Measurements from ENCODE around the gene GLB1L3. TPM values are rescaled to one million over a fixed set of nuclear protein-coding genes. Genes with fewer than 3 reads are reported as not detected.

The GLB1L3 gene
- total RNA-seq, 4 donors from 2014 or later, result not detected

GRCh38 chr11:134331354-134332188 lies 55.4 kb downstream of the GLB1L3 start, which contains the start of gene GLB1L2:
TSS of gene GLB1L2 (plus strand) at chr11:134331988. CDS start at chr11:134332062, 74 bp downstream.
- H3K4me1 ChIP-seq, result peaks cover 0 to 13% of the 10 kb centered on the region in 2 donors
- no peak within 1 kb of the TSS for H3K27ac ChIP-seq
- TF ChIP-seq, protein P1, sequence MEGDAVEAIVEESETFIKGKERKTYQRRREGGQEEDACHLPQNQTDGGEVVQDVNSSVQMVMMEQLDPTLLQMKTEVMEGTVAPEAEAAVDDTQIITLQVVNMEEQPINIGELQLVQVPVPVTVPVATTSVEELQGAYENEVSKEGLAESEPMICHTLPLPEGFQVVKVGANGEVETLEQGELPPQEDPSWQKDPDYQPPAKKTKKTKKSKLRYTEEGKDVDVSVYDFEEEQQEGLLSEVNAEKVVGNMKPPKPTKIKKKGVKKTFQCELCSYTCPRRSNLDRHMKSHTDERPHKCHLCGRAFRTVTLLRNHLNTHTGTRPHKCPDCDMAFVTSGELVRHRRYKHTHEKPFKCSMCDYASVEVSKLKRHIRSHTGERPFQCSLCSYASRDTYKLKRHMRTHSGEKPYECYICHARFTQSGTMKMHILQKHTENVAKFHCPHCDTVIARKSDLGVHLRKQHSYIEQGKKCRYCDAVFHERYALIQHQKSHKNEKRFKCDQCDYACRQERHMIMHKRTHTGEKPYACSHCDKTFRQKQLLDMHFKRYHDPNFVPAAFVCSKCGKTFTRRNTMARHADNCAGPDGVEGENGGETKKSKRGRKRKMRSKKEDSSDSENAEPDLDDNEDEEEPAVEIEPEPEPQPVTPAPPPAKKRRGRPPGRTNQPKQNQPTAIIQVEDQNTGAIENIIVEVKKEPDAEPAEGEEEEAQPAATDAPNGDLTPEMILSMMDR (IDR thresholded peaks at IDR 0.05 in 4 of 5, conservative IDR thresholded peaks at IDR 0.05 in 1 of 5), result no peak
- no peak for TF ChIP-seq POLR2A (IDR thresholded peaks at IDR 0.05)
- no peaks in the 10 kb centered on the region for H3K9me3 ChIP-seq
- peak within 1 kb of the TSS; percentile 58 to 71 (median 68) for H3K4me3 ChIP-seq
- peaks cover 0 to 6% (median 2%) of the 10 kb centered on the region in 3 donors for H3K27me3 ChIP-seq
- no peaks in the 10 kb centered on the region for H3K36me3 ChIP-seq
- intact Hi-C loops (cut with DNase I; ENCODE audit: low total_unique reads) (loop anchor here (1.0 to 10.0 kb wide), 3 partner anchors 78 to 297 kb away; partner anchors contain the start of genes ACAD8, NCAPD3, THYN1 and VPS26B), in situ Hi-C loops (cut with MboI; ENCODE audit: low sequenced_read_pairs in 4 of 4) (no loop called here)
- DNase-seq, result peak; percentile 43 to 68
- ATAC-seq, result peak; percentile 87 to 89

DNA sequence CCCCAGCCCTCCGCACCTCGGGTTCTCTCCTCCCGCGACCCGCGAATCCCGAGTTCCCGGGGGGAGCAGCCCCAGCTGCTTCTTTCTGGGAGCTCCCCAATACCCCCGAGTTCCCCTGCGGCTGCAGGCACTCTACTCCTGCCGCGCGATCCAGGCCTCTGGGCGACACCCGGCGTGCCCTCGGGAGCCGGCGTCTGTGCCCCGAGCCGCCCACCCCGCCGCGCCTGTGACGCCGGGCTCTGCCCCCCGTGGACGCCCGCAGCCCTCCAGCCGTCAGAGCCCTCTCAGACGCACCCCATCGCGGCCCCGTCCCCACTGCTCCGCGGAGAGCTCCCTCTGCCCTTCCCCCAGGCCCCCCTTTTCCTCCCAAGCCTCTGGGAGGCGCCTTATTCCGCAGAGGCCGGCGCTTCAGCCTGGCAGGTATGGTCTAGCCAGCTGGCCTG lies 56.0 kb downstream of the GLB1L3 start:
- Histone ChIP-seq H3K27ac (no peak overlapping the region), H3K36me3 (no peaks in the 10 kb centered on the region), H3K9me3 (no peaks in the 10 kb centered on the region), H3K27me3 (peaks cover 0 to 6% (median 2%) of the 10 kb centered on the region in 3 donors), H3K4me1 (peaks cover 0 to 13% of the 10 kb centered on the region in 2 donors), H3K4me3 (peak overlapping the region; percentile 58 to 71 (median 68))
- peak; percentile 28 to 53 for ATAC-seq
- in situ Hi-C loops (cut with MboI; ENCODE audit: low sequenced_read_pairs in 4 of 4), result no loop called here
- TF ChIP-seq, protein P1 (IDR thresholded peaks at IDR 0.05 in 4 of 5, conservative IDR thresholded peaks at IDR 0.05 in 1 of 5), result no peak
- TF ChIP-seq POLR2A (IDR thresholded peaks at IDR 0.05), result no peak
- intact Hi-C loops (cut with DNase I; ENCODE audit: low total_unique reads), result loop anchor here (10.0 kb wide), 2 partner anchors 107 to 297 kb away; partner anchors contain the start of genes NCAPD3 and VPS26B
- no peak for DNase-seq

- Histone ChIP-seq H3K36me3 (no peaks in the 10 kb centered on the region), H3K9me3 (no peaks in the 10 kb centered on the region), H3K4me1 (peaks cover 0 to 13% of the 10 kb centered on the region in 2 donors), H3K4me3 (peak overlapping the region in 2 of 4 donors; percentile 58 to 69), H3K27me3 (peaks cover 0 to 6% (median 2%) of the 10 kb centered on the region in 3 donors), H3K27ac (no peak overlapping the region)
- DNase-seq (no peak), ATAC-seq (no peak)
- in situ Hi-C loops (cut with MboI; ENCODE audit: low sequenced_read_pairs in 4 of 4), result no loop called here
- intact Hi-C loops (cut with DNase I; ENCODE audit: low total_unique reads), result loop anchor here (10.0 kb wide), 2 partner anchors 108 to 298 kb away; partner anchors contain the start of genes NCAPD3 and VPS26B
- TF ChIP-seq POLR2A (IDR thresholded peaks at IDR 0.05), result no peak
- TF ChIP-seq, protein P1 (IDR thresholded peaks at IDR 0.05 in 4 of 5, conservative IDR thresholded peaks at IDR 0.05 in 1 of 5), result no peak
These were observed 56.6 kb downstream of the GLB1L3 start for GRCh38 chr11:134332782-134333181.

DNA sequence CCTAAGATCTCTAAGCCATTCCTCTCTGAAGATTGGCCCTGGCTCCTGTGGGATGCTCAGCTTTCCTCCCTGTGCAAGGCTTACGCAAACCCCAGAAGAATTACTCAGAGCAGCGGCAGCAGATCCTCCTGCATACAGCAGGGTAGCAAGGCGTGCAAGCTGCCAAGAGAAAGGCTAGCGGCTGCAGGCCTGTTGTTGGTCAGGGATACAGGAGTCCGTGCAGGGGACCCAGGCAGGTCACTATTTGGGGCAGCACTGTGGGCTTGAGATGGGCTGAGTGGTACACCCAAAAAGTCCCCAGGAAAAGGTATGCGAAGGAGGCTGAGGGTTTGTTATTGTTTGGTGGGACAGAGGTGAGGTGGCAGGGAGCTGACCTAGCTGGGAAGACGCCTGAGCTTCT lies 57.1 kb downstream of the GLB1L3 start:
- ATAC-seq, result no peak
- peaks cover 0 to 13% of the 10 kb centered on the region in 2 donors for H3K4me1 ChIP-seq
- intact Hi-C loops (cut with DNase I; ENCODE audit: low total_unique reads) (loop anchor here (10.0 kb wide), 2 partner anchors 109 to 299 kb away; partner anchors contain the start of genes NCAPD3 and VPS26B), in situ Hi-C loops (cut with MboI; ENCODE audit: low sequenced_read_pairs in 4 of 4) (no loop called here)
- peaks cover 0 to 6% (median 2%) of the 10 kb centered on the region in 3 donors for H3K27me3 ChIP-seq
- no peaks in the 10 kb centered on the region for H3K9me3 ChIP-seq
- TF ChIP-seq, protein P1 (IDR thresholded peaks at IDR 0.05 in 4 of 5, conservative IDR thresholded peaks at IDR 0.05 in 1 of 5), result no peak
- TF ChIP-seq POLR2A (IDR thresholded peaks at IDR 0.05), result no peak
- H3K27ac ChIP-seq, result no peak overlapping the region
- H3K36me3 ChIP-seq, result no peaks in the 10 kb centered on the region
- no peak for DNase-seq
- no peak overlapping the region for H3K4me3 ChIP-seq

Measured in gastrocnemius medialis (tissue), 4 donors.